Activated CD8-positive, alpha-beta memory T cell treated with anti-CD3 and anti-CD28 coated beads for 48 hours (primary cell): ENCODE results near the gene DDIT4.
A peak's percentile ranks its signal among the peaks of the same experiment; 100 is the strongest.
"Not testable (repeated sequence)": the region's sequence is repeated elsewhere in the genome, so short reads cannot be mapped to it uniquely, and the experiment has no call there.

Experiments used
- DNase-seq, 3 experiments: peaks; one replicate each; pipeline ENCODE4 v3.0.0-alpha.2; 2020; ENCODE audit warnings: low read depth in 2 of 3, low spot score in 2 of 3

Gene DDIT4, protein sequence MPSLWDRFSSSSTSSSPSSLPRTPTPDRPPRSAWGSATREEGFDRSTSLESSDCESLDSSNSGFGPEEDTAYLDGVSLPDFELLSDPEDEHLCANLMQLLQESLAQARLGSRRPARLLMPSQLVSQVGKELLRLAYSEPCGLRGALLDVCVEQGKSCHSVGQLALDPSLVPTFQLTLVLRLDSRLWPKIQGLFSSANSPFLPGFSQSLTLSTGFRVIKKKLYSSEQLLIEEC

DNA sequence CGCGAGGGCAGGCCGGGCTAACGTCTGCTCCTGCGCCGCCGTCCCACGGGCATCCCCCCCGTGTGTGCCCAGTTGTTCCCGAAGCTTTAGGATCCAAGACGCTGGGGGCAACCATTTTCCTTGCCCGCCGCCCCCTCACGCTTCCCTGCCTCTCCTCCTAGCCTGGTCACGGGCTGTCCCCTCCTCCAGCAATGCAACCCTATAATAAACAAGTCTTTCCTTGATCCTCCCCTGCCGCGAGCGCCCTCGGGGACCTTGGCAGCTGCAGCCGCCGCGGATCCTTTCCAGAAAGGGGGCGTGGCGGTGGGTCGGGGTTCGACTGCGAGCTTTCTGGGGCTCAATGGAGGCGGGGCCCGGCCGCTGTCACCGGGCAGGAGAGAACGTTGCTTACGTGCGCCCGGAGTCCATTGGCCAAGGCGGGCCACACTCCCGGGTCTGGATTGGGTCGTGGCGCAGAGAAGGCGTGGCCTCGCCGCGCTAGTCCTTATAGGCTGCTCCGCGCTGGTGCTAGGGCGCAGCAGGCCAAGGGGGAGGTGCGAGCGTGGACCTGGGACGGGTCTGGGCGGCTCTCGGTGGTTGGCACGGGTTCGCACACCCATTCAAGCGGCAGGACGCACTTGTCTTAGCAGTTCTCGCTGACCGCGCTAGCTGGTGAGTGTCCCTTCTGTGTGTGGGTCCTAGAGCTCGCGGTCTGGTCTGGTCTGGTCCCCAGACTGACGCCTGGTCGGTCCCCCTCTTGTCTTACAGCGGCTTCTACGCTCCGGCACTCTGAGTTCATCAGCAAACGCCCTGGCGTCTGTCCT, at the start of gene DDIT4:
DDIT4 (plus strand) TSS at position 515 of the 803 bp plus-strand sequence. CDS start 293 bp downstream, outside the sequence.
- peak; percentile 95 to 97 (median 96) for DNase-seq

- DNase-seq, result not testable (repeated sequence)
Observed at GRCh38 chr10:72224191-72224590, 49.5 kb upstream of the DDIT4 start.

DNA sequence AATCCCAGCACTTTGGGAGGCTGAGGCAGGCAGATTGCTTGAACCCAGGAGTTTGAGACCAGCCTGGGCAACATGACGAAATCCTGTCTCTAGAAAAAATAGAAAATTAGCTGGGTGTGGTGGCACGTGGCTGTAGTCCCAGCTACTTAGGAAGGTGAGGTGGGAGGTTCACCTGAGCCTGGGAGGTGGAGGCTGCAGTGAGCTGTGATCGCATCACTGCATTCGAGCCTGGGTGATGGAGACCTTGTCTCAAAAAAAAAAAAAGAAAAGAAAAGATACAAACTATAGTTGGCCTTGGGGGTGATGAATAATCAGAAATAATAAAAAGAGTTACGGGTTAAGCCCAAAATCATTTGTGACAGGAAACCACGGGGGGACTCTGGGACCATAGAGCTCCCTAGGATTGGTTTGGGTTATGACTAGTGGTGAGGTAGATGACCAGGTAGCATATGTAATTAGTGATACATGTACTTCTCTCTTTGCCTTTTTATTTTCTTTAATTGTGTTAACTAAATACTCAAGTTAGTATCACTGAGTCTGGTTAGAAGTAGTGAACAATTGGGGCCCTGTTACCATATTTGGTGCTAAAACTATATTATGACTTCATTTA, 47.2 kb upstream of the DDIT4 start:
- no peak for DNase-seq

DNA sequence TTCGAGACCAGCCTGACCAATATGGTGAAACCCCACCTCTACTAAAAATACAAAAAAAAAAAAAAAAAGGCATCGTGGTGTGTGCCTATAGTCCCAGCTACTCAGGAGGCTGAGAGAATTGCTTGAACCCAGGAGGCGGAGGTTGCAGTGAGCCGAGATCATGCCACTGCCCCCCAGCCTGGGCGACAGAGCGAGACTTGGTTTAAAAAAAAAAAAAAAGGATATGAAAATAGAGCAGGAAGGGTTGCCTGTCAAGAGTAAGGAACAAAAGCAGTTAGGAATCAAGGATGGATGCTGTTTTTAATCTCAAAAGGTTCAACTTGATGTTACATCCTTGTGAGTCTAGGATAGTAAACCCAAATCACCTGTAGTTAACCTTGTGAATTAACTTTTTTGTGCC, 45.9 kb upstream of the DDIT4 start:
- DNase-seq, result no peak

DNA sequence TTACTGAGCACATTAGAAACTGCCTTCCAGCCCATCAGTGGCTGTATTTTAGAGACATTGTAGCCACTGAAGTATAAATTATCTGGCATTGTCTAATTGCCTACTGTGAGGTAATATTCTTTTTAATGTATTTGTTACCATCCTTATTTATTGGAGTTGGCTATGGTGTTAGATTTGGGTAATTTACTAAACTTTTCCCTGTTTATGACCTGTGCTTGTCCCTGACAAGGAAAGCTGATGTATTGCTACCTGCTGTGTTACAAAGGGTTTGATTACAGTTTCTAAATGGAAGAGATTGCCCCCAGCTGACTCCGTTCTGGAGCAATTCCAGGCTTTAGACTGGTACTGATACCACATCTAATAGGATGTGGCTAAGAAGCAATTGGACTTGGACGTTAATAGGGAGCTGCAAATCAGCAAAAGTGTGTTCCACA, 45.4 kb upstream of the DDIT4 start:
- DNase-seq, result no peak

DNA sequence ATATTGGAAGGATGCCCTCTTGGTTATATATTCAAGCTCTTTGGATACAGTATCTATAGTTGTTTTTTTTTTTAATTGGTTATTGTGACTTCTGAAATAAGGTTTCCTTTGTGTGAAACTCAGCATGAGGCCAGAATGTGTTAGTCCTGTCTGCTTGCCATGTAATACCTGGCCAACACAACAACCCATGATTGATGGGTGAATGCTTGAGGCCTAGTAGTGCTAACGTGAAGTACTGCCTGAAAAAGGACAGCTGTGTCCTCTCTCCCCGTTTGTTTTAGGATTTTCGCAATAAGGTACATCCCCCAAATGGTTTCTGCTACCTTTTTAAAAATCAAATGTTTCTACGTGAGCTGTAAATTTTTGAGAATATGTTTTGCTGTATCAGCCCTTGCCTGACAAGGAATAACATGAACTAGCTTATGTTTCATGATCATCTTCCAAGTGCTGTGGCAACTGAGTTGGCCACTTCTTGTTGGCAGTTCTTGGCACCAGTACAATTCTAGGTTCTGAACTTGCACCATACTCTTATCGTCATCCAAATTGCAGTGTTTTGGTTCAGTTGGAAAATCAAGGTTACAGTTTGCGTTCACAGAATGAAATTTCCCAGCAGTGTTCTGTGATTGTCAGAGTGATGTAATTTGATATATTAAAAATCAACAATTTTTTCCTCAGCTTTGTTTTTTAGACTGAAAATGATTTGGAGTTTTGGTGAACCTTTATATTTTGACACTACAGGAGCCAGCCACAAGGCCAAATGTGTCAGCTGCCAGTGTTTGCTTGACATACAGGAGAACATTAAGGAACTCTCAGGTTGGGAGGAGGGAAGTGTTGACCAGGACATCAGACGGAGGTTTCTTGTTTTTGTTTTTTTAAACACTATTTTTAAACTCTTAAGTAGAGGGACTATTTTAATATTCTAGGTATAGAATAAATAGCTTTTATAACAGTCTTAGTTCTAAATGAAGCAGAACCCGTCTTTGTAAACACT, 44.2 kb upstream of the DDIT4 start:
- no peak for DNase-seq

GRCh38 chr10:72233621-72234020, 40.1 kb upstream of the DDIT4 start:
- DNase-seq, result no peak

DNA sequence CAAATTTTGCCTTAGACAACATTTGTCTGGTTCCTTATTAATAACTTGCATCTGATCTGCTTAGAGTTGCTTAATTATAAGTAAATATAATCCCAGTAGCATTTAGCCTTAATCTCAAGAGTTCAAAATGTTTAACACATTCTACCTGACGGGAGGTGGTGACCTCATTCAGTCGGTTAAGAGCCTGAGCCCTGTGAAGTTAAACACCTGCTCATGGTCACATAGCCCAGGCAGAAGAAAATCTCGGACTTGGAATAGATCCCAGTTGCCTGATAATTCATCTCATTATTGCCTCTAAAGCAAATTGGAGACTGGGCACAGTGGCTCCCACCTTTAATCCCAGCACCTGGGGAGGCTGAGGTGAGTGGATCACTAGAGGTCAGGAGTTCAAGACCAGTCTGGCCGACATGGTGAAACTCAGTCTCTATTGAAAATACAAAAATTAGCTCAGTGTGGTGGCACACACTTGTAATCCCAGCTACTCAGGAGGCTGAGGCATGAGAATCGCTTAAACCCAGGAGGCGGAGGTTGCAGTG, 39.1 kb upstream of the DDIT4 start:
- DNase-seq, result no peak

DNA sequence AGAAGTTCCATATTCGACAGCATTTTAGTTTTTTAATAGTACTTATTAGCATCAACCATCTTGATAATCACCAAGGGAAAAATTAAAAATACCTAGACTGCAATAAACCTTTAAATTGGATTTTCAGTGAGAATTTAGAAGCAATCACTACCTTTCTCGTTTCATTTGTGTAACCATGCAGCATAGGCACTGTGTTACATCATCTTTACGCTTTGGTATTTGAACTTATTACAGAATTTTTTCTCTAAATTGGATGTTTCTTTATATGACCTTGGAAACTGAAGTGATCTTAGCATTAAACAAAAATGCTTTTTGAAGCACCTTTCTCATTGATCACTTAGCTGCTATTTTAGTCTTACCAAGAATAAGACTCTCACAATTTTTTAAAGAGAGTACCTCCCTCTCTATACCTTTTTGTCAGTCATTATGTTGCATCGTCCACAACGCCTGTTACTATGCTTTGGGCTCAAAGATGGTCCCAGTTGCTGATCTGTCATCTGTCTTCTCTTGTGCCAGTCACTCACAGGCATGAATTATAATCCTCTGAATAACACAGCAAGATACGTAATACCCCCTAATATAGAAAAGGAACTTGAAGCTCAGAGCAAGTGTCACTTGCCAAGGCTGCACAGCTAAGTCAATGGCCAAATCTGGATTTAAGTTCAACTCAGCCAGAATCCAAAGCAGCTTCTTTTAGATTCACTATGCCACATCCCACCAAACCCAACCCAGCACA, 38.0 kb upstream of the DDIT4 start:
- no peak for DNase-seq

DNA sequence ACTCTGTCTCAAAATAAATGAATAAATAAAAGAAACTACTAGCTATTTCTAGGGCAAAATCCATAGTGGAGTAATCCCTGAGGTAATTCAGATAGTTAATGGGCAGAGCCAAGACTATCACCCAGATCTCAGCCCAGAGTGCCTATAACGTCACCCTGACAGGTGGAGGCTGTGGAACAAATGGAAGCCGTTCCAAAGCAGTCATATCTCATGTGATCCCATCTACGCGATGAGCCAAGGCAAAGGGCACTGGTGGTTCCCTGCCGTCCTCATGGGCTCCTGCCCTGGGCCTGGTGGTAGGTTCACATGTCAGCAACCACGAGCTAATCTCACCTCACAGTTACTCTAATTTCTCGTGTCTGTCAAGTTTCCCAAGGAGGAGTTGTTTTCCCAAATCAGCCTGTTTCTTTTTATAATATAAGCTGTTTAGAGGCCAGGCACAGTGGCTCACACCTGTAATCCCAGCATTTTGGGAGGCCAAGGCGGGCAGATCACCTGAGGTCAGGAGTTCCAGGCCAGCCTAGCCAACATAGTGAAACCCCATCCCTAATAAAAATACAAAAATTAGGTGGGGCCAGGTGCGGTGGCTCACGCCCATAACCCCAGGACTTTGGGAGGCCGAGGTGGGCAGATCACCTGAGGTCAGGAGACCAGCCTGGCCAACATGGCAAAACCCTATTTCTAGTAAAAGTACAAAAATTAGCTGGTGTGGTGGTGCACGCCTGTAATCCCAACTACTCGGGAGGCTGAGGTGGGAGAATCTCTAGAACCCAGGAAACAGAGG, 35.1 kb upstream of the DDIT4 start:
- no peak for DNase-seq

- no peak for DNase-seq
Observed at GRCh38 chr10:72239409-72239808, 34.3 kb upstream of the DDIT4 start.

- no peak for DNase-seq
Observed at GRCh38 chr10:72240371-72240770, 33.4 kb upstream of the DDIT4 start.

GRCh38 chr10:72241691-72242252, 32.0 kb upstream of the DDIT4 start:
- no peak for DNase-seq

GRCh38 chr10:72242675-72243074, 31.0 kb upstream of the DDIT4 start:
- DNase-seq, result no peak

DNA sequence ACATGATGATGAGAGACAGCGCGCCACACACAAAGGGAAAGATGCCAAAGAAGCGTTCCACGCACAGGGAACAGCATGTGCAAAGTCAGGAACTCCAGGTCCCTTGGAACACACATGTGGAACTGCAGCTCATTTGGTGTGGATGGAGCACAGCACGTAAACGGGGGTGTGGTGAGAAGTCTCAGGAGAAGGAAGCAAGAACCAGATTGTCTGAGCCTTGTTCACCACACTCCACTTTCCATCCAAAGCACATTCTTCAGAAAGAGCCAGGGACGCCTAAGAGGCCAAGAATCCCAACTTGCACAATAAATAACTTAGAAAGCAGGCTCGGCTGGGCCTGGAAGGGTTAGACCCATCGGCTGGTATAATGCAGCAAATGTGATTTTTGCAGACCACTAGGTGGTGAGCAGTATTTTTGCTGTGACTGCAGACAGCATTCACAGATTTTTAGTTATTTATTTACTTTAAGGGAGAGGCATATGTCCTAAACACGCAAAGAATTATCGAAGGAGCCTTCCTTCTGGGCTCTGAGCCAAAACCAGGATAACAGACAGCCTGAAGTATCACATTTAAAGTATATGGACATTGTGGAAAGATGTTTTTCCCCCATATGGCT, 29.8 kb upstream of the DDIT4 start:
- no peak for DNase-seq

DNA sequence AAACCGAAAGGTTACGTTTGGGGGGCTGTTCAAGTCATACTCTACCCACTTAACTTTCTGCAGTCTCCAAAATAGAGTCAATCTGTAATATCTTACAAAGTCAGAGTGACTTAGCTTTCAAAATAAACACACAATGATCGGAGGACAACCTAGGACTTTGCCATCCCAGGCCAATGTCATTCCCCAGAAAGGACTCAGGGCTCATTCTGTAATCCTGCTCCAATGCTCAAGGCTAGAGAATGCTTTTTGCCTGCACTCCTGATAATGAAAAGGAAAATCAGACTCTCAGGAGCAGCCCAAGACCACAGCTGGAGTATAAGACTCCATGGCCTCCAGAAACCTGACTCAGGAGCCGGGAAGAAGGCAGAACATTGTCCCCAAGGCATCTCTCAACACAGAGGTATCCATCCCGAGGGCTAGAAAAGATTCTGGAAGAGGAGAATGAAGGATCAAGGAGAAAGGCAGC, 29.1 kb upstream of the DDIT4 start:
- DNase-seq, result no peak

GRCh38 chr10:72245949-72246525, 27.7 kb upstream of the DDIT4 start:
- no peak for DNase-seq
